GM03348 (cell line): ENCODE measurements around the gene UNC45B.
"Not testable (repeated sequence)": the region's sequence is repeated elsewhere in the genome, so short reads cannot be mapped to it uniquely, and the experiment has no call there.

ENCODE experiments used
- DNase-seq: peaks from one replicate; pipeline ENCODE4 v3.0.0; 2012; ENCODE audit warnings: low spot score

The UNC45B gene

GRCh38 chr17:35218915-35219314 lies 71.3 kb downstream of the UNC45B start:
- no peak for DNase-seq

GRCh38 chr17:35222452-35222851 lies 74.8 kb downstream of the UNC45B start:
- DNase-seq = no peak

GRCh38 chr17:35224436-35224835 lies 76.8 kb downstream of the UNC45B start:
- no peak for DNase-seq

- no peak for DNase-seq
Observed at GRCh38 chr17:35227546-35227945, 79.9 kb downstream of the UNC45B start.

- no peak for DNase-seq
Observed at GRCh38 chr17:35229638-35230037, 82.0 kb downstream of the UNC45B start.

- not testable (repeated sequence) for DNase-seq
Observed at GRCh38 chr17:35234315-35234714, 86.7 kb downstream of the UNC45B start.

- no peak for DNase-seq
Observed at GRCh38 chr17:35235289-35235688, 87.7 kb downstream of the UNC45B start.

GRCh38 chr17:35235917-35236316 lies 88.3 kb downstream of the UNC45B start:
- DNase-seq = no peak

- DNase-seq = peak; percentile 7
Observed at GRCh38 chr17:35236821-35237220, 89.2 kb downstream of the UNC45B start.

- DNase-seq = peak; percentile 57
Observed at GRCh38 chr17:35238821-35239220, 91.2 kb downstream of the UNC45B start.
